HK-2 (cell line): Measurements from ENCODE around the gene TPX2.

ENCODE experiments used
- DNase-seq: peaks from one replicate; pipeline ENCODE4 v3.0.0-alpha.2; 2018; ENCODE audit not compliant: unreplicated experiment

TPX2 gene

GRCh38 chr20:31833130-31833930 lies 94.2 kb downstream of the TPX2 start:
- peak; percentile 74 for DNase-seq

- no peak for DNase-seq
Observed at GRCh38 chr20:31833931-31834521, 94.9 kb downstream of the TPX2 start.

GRCh38 chr20:31835554-31835953 lies 96.5 kb downstream of the TPX2 start:
- DNase-seq, result no peak

GRCh38 chr20:31835977-31836852 lies 97.1 kb downstream of the TPX2 start:
- peak; percentile 96 for DNase-seq

GRCh38 chr20:31836853-31837608 lies 97.9 kb downstream of the TPX2 start:
- no peak for DNase-seq

GRCh38 chr20:31837896-31838397 lies 98.9 kb downstream of the TPX2 start:
- peak; percentile 65 for DNase-seq

- DNase-seq, result peak; percentile 49
Observed at GRCh38 chr20:31838646-31839292, 99.7 kb downstream of the TPX2 start.

- DNase-seq, result no peak
Observed at GRCh38 chr20:31839782-31840487, 100.8 kb downstream of the TPX2 start.

- no peak for DNase-seq
Observed at GRCh38 chr20:31840906-31841816, 102.1 kb downstream of the TPX2 start.

- DNase-seq, result peak; percentile 88
Observed at GRCh38 chr20:31841928-31842327, 102.8 kb downstream of the TPX2 start.

- DNase-seq, result no peak
Observed at GRCh38 chr20:31842471-31843157, 103.5 kb downstream of the TPX2 start.

- no peak for DNase-seq
Observed at GRCh38 chr20:31843288-31843687, 104.2 kb downstream of the TPX2 start.

- no peak for DNase-seq
Observed at GRCh38 chr20:31843881-31844280, 104.8 kb downstream of the TPX2 start.

GRCh38 chr20:31844737-31845299 lies 105.7 kb downstream of the TPX2 start:
- no peak for DNase-seq

GRCh38 chr20:31845300-31845863 lies 106.3 kb downstream of the TPX2 start, which contains the start of gene FOXS1:
Gene FOXS1, minus strand, starts transcription at chr20:31845604. Its CDS starts 62 bp downstream, at chr20:31845542.
- peak; percentile 61 for DNase-seq

GRCh38 chr20:31846793-31847138 lies 107.7 kb downstream of the TPX2 start:
- no peak for DNase-seq

GRCh38 chr20:31848088-31848999 lies 109.3 kb downstream of the TPX2 start:
- DNase-seq, result no peak
